DMS114 treated with DMSO at 0.1 percent for 48 hours (cell line): ENCODE results near the gene SPSB1.

Source experiments
- DNase-seq: peaks from one replicate; lab custom pipeline; 2025; ENCODE audit not compliant: unreplicated experiment; lab: John Stamatoyannopoulos, UW

The SPSB1 gene

GRCh38 chr1:9258629-9259028 is 34.1 kb upstream of the SPSB1 start:
- no peak for DNase-seq

GRCh38 chr1:9260059-9260766 is 32.5 kb upstream of the SPSB1 start:
- no peak for DNase-seq

- no peak for DNase-seq
Observed at GRCh38 chr1:9261496-9261895, 31.2 kb upstream of the SPSB1 start.

- no peak for DNase-seq
Observed at GRCh38 chr1:9262096-9262986, 30.4 kb upstream of the SPSB1 start.

GRCh38 chr1:9263276-9263855 is 29.3 kb upstream of the SPSB1 start:
- DNase-seq: no peak

- no peak for DNase-seq
Observed at GRCh38 chr1:9263984-9264872, 28.5 kb upstream of the SPSB1 start.

- DNase-seq: no peak
Observed at GRCh38 chr1:9265037-9265436, 27.7 kb upstream of the SPSB1 start.

GRCh38 chr1:9265968-9266367 is 26.7 kb upstream of the SPSB1 start:
- DNase-seq: no peak

- DNase-seq: no peak
Observed at GRCh38 chr1:9267352-9267686, 25.4 kb upstream of the SPSB1 start.

GRCh38 chr1:9267827-9268581 is 24.7 kb upstream of the SPSB1 start:
- no peak for DNase-seq

- no peak for DNase-seq
Observed at GRCh38 chr1:9269078-9269501, 23.6 kb upstream of the SPSB1 start.

GRCh38 chr1:9269721-9270120 is 23.0 kb upstream of the SPSB1 start:
- DNase-seq: no peak

GRCh38 chr1:9270290-9270883 is 22.3 kb upstream of the SPSB1 start:
- no peak for DNase-seq

- DNase-seq: no peak
Observed at GRCh38 chr1:9271283-9271682, 21.4 kb upstream of the SPSB1 start.

GRCh38 chr1:9271861-9272595 is 20.7 kb upstream of the SPSB1 start:
- DNase-seq: no peak

- DNase-seq: no peak
Observed at GRCh38 chr1:9273177-9273576, 19.5 kb upstream of the SPSB1 start.

- no peak for DNase-seq
Observed at GRCh38 chr1:9275161-9275560, 17.5 kb upstream of the SPSB1 start.

GRCh38 chr1:9275567-9276034 is 17.1 kb upstream of the SPSB1 start:
- no peak for DNase-seq

GRCh38 chr1:9278116-9278515 is 14.6 kb upstream of the SPSB1 start:
- no peak for DNase-seq
